ENCODE measurements around the gene ZNF385A.

ZNF385A gene

GRCh38 chr12:54371328-54372112, 13.0 kb downstream of the ZNF385A start:
- no peak for TF ChIP-seq CTCF (IDR thresholded peaks at IDR 0.05; ENCODE audit: low read depth, low read length)
- no peak overlapping the region for H3K4me3 ChIP-seq (ENCODE audit: low read depth, low read length)
- in situ Hi-C loops (cut with HindIII; ENCODE audit: low sequenced_read_pairs): loop anchor here (25.0 kb wide), 1 partner anchor 159 kb away; no protein-coding TSS in a partner anchor
- DNase-seq (ENCODE audit: low read depth, low spot score): no peak

- peak overlapping the region; percentile 38 for H3K4me3 ChIP-seq (ENCODE audit: low read depth, low read length)
- in situ Hi-C loops (cut with HindIII; ENCODE audit: low sequenced_read_pairs): loop anchor here (25.0 kb wide), 1 partner anchor 158 kb away; no protein-coding TSS in a partner anchor
- DNase-seq (ENCODE audit: low read depth, low spot score): peak; percentile 80
- peak; percentile 92 for TF ChIP-seq CTCF (IDR thresholded peaks at IDR 0.05; ENCODE audit: low read depth, low read length)
These were observed 14.3 kb downstream of the ZNF385A start for GRCh38 chr12:54370171-54370730.

- no peak for TF ChIP-seq CTCF (IDR thresholded peaks at IDR 0.05; ENCODE audit: low read depth, low read length)
- in situ Hi-C loops (cut with HindIII; ENCODE audit: low sequenced_read_pairs): loop anchor here (25.0 kb wide), 1 partner anchor 157 kb away; no protein-coding TSS in a partner anchor
- DNase-seq (ENCODE audit: low read depth, low spot score): no peak
- H3K4me3 ChIP-seq (ENCODE audit: low read depth, low read length): peak overlapping the region; percentile 38
These were observed 14.9 kb downstream of the ZNF385A start for GRCh38 chr12:54369597-54370131.

- H3K4me3 ChIP-seq (ENCODE audit: low read depth, low read length): no peak overlapping the region
- in situ Hi-C loops (cut with HindIII; ENCODE audit: low sequenced_read_pairs): loop anchor here (25.0 kb wide), 1 partner anchor 157 kb away; no protein-coding TSS in a partner anchor
- peak; percentile 87 for DNase-seq (ENCODE audit: low read depth, low spot score)
- peak; percentile 95 for TF ChIP-seq CTCF (IDR thresholded peaks at IDR 0.05; ENCODE audit: low read depth, low read length)
These were observed 15.6 kb downstream of the ZNF385A start for GRCh38 chr12:54368709-54369596.

- no peak overlapping the region for H3K4me3 ChIP-seq (ENCODE audit: low read depth, low read length)
- DNase-seq (ENCODE audit: low read depth, low spot score): no peak
- in situ Hi-C loops (cut with HindIII; ENCODE audit: low sequenced_read_pairs): loop anchor here (25.0 kb wide), 1 partner anchor 156 kb away; no protein-coding TSS in a partner anchor
- no peak for TF ChIP-seq CTCF (IDR thresholded peaks at IDR 0.05; ENCODE audit: low read depth, low read length)
These were observed 16.4 kb downstream of the ZNF385A start for GRCh38 chr12:54368025-54368708.
